Testis (tissue), 2 donors: ENCODE measurements around the gene DOK6.

Source experiments
- CTCF ChIP-seq, 3 experiments: fragments of 450-650 bp in 2 of 3; fragments of 200-600 bp in 1 of 3; sonication (generic) in 1 of 3; IDR thresholded peaks; one replicate each; pipeline ENCODE4 v1.5.1; 2016 to 2019; ENCODE audit warnings: antibody characterized with exemption in 3 of 3, mild to moderate bottlenecking in 2 of 3, moderate library complexity in 1 of 3
- POLR2A ChIP-seq: fragments of 450-650 bp; IDR thresholded peaks from one replicate; pipeline ENCODE4 v1.6.1; 2017; ENCODE audit warnings: antibody characterized with exemption, mild to moderate bottlenecking, moderate library complexity

GRCh38 chr18:69887256-69887655 lies 486.6 kb downstream of the DOK6 start:
- no peak for TF ChIP-seq POLR2A
- TF ChIP-seq CTCF (IDR thresholded peaks at IDR 0.05), result no peak
